GM19193 (cell line): ENCODE data around the gene NPW.

ENCODE experiments used
- POLR2A ChIP-seq: IDR thresholded peaks from 4 replicates; pipeline ENCODE4 v1.6.1; 2011; ENCODE audit not compliant: insufficient read depth, insufficient read length; ENCODE audit errors: extremely low read depth

The NPW gene

DNA sequence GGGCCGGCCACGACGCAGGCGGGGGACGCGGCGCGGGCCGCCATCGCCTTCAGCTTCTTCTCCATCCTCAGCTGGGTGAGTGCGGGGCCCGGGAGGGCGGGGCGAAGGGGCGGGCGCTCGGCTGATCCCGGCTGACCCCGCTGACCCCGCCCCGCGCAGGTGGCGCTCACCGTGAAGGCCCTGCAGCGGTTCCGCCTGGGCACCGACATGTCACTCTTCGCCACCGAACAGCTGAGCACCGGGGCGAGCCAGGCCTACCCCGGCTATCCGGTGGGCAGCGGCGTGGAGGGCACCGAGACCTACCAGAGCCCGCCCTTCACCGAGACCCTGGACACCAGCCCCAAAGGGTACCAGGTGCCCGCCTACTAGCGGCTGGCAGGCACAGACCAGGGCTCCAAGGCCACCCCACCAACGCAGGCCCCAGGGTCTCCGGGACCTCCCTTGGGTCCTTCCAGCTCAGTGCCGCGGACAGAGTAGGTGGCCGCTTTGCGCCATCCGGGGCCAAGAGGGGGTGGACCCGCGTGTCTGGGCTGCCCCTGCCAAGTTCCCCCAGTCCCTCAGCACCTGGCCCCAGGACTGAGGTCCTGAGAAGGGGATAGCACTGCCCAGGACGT is 26.8 kb upstream of the NPW start:
- TF ChIP-seq POLR2A = no peak

DNA sequence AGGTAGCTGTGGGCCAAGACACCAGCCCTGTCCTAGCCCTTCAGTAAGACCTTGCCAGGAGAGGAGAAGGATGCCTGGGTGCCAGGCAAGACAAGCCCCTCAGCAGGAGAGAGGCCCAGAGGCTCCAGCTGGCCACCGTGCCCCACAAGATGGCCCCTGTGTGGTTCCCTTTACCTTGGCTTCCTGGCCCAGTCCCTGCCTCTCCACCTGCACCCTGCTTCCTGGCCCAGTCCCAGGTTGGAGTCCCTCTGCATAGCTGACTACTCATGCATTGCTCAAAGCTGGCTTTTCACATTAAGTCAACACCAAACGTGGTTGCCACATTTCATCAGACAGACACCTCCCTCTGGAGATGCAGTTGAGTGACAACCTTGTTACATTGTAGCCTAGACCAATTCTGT is 25.9 kb upstream of the NPW start:
- TF ChIP-seq POLR2A = no peak

DNA sequence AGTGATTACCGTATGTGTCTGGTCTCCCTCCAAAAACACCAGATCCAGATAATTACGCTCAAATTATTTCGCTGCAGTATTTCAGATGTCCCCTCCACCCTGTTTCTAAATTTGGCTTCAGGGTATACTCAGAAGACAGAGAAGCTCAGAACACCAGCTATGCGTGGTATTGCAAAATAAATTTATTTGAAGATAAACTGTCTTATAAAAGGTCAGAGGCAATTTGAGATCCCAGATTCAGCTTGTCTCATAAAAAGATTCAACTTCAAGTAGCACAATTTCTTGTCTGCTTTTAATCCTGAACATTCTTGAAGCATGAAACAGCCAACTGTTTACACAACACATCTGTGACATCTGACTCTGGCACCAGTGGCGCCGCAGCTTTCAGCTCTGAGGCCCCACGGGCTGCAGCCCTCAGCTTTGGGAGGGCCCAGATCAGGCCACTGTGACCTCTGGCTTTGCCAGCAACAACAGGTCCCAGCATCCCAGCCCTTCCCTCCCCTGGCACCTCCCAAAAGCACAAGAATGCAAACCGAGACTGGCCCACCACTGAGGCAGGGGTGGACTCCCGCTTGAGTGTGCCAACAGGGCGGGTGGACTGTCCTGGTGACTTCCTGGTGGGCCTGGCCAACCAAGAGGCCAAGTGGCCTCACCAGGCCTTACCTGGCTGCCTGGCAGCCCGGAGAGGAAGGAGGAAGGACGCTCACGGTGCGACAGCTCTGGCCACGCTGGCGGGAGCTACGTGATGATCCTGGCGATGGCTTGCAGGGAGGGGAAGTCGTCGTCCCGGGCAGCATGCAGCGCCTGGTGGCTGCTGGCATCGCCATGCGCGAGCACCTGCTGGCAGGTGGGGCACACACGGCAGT is 21.9 kb upstream of the NPW start:
- TF ChIP-seq POLR2A = no peak

GRCh38 chr16:1998360-1998835 is 21.2 kb upstream of the NPW start:
- TF ChIP-seq POLR2A = no peak

- no peak for TF ChIP-seq POLR2A
Measured at GRCh38 chr16:1998852-1999801, 20.5 kb upstream of the NPW start.

DNA sequence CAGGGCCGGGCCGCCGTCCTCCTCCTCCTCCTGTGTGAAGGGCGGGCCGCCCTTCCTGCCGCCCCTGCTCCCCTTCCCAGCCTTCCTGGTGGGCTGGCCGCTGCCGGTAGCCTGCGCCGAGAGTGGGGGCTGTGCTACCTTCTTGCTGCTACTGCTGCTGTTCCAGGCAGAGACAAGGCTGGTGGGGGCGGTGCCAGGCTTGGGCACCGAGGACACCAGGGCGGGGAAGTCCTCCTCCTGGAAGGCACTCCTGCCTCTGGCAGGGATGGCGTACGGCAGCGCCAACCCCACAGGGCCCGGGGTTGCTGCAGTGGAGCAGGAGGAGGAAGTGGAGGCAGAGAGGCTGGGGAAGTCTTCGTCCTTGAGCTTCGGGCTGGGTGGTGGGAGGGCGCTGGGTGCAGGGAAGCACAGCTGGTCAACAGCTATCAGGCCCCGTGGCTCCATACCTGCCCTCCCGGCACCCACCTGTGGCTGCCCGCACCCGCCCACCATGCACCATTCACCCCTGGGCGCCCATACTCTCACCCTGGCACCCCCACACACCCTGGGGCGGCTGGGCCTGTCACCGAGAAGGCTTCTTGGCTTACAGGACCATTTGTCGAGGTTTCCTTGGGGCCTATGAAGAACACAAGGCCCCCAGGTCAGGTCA is 19.6 kb upstream of the NPW start:
- TF ChIP-seq POLR2A = no peak

GRCh38 chr16:2001035-2001434 is 18.6 kb upstream of the NPW start:
- TF ChIP-seq POLR2A = no peak

GRCh38 chr16:2001456-2002355 is 17.9 kb upstream of the NPW start:
- TF ChIP-seq POLR2A = no peak

DNA sequence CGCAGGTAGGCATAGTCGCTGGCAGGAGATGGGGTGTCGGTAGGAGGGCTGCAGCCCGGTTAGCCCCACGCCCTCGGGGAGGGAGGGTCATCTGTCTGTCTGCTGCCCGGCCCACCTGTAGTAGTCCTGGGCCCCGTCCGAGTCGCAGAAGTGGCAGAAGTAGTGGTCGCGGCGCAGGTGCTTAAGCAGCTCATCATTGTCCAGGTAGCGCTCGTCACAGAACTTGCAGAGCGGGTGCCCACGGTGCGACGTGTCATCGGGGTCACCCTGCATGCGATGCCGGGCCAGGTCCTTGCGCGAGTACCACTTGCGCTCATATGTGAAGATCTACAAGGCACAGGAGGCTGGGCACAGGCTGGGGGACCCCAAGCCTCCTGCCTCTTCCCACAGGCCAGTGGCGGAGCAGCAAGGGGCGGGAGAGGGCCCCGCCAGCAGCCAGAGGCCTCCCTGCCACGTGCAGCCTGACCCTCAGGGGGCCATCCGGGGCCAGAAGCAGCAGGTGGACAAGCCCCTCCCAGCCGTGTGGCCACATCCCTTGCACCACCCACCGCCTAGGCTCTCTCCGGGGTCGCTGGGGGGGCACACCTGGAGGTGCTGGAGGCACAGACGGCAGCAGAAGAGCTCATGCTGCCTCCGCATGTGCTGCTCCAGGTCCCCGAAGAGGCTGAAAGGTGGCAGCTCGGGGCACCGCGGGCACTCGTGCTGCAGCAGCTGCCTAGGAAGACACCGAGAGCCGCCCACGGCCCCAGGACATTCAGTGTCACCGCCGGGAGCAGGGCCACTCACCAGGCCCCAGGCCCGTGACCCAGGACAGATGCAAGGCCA is 17.0 kb upstream of the NPW start:
- no peak for TF ChIP-seq POLR2A

GRCh38 chr16:2003231-2003826 is 16.3 kb upstream of the NPW start:
- no peak for TF ChIP-seq POLR2A

- TF ChIP-seq POLR2A = no peak
Measured at GRCh38 chr16:2003827-2004641, 15.6 kb upstream of the NPW start.
